Lung microvascular endothelial cell (primary cell): Measurements from ENCODE around the gene D2HGDH. TPM values are rescaled to one million over a fixed set of nuclear protein-coding genes. Genes with fewer than 3 reads are reported as not detected.
A peak's percentile ranks its signal among the peaks of the same experiment; 100 is the strongest.
"Not testable (repeated sequence)": the region's sequence is repeated elsewhere in the genome, so short reads cannot be mapped to it uniquely, and the experiment has no call there.

Source experiments
- DNase-seq, 2 donors: peaks; one replicate each; pipeline versions ENCODE4 v3.0.0 to v3.0.0-alpha.2; 2010; ENCODE audit warnings: low read depth in 2 of 2
- total RNA-seq: library from RNA; depleted of rRNA; stranded (reverse); fragments of >200 nt; gene quantifications from 2 replicates; pipeline ENCODE4 v1.2.1, GENCODE V29; 2014

D2HGDH gene
- total RNA-seq, 1 donor from 2014 or later, result 13.1 TPM

GRCh38 chr2:241793385-241793784, 59.0 kb downstream of the D2HGDH start:
- no peak for DNase-seq

- no peak for DNase-seq
These were observed 59.9 kb downstream of the D2HGDH start for GRCh38 chr2:241794250-241794823.

DNA sequence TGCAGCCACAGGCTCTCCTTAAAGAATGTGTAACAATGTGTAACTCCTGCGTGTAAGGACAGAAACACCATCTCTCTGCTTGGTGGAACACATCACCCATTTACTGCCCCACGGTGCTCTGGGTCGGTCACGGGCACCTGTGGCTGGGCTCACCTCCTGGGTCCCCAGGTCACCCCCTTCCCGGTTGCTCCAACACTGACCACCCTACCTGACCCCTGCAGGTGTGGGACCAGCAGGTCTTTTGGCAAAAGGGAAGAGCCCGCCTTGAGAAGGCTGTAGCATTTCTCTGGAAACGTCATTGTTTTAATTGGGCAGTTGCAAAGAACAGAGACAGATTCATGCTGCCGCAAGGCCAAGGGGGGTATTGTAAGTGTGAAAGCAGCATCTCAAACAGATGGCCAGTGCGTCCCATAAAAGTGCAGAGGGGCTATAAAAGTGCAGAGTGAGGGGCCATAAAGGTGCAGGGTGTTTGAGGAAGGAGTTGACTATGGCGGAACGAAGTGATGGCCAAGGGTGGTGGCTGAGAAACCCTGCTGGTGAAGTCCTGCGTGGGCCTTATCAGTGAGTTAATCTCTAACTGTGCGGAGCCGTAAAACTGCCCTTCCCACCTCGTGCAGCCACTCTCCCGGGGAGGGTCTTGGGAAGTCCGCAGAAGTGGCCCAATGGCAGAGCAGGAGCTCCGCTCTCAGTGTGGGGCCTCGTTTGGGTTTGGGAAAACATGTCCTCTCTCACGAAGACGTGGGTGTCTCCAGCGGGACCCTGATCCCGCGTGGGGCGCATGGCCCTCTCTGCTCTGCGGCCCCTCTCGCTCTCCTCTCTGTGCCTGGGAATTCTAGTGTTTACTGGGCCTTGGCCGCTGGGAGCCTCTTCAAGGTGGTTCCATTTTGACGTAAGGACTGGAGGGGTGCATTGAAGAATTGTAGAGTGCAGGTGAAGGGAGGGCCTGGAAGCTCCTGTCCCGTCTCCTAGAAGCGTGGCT, 60.9 kb downstream of the D2HGDH start:
- no peak for DNase-seq

DNA sequence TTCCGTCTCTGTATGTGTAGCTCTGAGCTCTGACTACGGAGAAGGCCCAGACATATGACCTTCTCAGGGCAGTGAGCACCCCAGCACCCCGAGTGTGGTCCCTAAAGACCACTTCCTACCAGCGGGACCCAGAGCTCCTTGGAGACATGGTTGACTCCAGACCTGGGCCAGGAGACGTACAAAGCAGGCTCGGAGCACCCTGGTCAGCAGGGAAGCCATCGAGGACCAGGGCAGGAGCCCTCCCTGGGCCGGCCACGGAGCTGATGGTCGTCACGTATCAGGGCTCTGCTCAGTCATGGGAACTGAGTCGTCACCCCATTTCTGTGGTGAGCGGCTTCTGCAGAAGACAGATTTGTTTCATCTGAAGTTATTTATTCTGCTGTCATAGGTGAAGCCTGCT, 61.8 kb downstream of the D2HGDH start:
- DNase-seq, result no peak

GRCh38 chr2:241796610-241797138, 62.2 kb downstream of the D2HGDH start:
- no peak for DNase-seq

DNA sequence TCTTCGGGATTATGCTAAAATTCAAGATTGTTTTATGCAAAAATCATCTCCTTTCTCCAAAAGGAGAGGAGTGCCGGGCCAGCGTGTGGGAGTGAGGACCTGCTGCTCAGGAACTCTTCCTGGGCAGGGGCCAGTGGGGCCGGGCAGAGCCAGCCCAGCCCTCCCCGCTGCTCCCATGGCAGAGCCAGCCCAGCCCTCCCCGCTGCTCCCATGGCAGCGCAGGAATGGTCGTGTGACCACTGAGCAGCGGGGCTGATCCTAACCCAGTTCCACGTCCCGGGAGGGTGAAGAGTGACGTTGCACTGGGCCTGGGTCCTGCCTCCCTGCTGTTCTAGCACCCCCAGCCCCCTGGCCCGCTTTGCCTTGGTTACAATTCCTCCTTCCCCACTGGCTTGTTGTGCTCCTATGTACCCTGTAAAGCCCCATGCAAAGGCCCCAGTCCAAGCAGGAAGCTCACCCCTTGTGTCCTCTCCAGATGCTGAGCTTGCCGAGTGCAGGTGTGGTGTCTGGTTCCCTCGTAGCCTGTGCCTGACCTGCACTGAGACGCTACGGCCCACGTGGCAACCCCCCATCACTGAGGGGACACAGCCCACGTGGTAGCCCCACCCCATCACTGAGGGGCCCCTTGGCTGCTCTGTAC, 63.1 kb downstream of the D2HGDH start:
- no peak for DNase-seq

- no peak for DNase-seq
These were observed 63.7 kb downstream of the D2HGDH start for GRCh38 chr2:241798081-241798630.

DNA sequence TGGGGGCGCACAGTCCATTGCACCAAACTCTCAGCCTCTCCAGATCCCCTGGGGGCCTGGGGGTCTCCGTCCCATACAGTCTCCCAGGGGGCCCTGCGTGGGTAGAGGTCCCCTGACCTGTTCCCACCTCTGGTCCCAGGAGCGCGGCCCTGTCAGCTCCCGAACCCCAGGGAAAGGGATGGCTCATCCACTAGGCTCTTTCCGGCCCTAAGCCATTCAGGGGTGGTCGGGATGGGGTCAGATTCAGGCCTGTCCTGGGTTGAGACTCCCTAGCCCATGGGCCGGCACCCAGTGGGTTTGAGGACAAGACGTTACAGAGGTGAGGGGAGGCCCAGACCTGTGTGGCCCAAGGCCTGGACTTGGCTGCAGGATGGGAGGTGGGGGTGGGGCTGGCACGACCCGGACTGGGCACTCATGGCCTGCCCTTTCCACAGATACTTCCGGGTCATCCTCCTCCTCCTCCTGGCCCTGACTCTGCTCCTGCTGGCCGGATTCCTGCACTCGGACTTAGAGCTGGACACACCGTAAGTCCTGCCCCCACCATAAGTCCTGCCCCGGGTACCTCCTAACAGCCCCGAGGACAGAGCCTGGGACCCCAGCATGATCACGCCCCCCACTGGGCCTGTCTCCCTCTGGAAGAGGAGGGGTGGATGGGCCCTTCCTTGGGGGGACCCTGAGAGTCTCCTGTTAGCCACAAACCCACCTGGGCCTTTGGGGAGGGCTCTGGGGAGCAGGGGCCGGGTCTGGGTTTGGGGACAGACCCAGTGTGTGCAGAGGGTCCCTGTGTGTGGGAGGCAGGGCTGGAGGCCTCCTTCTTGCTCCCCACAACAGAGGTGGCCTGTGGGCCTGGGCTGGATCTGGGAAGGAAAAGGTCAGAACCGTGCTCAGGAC, 64.4 kb downstream of the D2HGDH start:
- DNase-seq, result no peak

DNA sequence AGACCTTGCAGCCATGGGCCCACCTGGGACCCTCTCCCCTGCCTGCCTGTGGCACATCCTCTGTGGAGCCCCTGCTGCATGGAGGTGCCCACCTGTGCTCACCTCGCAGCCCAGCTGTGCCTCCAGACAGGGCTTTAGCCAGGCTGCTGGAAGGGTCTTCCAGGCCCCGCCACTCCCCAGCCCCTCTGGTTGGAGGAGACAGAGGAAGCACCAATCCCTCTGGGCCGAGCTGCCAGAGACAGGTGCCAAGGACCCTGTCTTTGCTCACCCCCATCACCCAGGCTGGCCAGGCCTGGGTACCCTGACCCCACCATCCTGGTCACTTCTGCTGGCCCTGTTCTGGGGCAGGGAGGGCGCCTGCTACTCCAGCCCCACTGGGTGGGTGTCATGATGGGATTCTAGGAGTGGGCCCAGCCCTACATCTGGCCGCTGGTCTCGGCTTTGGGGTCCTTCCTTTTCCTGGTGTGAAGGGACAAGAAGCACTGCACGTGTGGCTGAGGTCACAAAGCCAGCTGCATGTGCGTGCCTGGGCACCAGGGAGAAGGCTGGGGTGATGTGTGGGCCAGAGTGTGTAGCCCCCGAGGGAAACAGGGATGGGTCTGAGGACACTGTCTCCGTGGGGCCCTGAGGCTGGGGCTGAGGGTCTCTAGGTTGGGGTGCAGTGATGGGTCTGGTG, 65.2 kb downstream of the D2HGDH start:
- no peak for DNase-seq

- not testable (repeated sequence) for DNase-seq
These were observed 65.9 kb downstream of the D2HGDH start for GRCh38 chr2:241800198-241800903.

DNA sequence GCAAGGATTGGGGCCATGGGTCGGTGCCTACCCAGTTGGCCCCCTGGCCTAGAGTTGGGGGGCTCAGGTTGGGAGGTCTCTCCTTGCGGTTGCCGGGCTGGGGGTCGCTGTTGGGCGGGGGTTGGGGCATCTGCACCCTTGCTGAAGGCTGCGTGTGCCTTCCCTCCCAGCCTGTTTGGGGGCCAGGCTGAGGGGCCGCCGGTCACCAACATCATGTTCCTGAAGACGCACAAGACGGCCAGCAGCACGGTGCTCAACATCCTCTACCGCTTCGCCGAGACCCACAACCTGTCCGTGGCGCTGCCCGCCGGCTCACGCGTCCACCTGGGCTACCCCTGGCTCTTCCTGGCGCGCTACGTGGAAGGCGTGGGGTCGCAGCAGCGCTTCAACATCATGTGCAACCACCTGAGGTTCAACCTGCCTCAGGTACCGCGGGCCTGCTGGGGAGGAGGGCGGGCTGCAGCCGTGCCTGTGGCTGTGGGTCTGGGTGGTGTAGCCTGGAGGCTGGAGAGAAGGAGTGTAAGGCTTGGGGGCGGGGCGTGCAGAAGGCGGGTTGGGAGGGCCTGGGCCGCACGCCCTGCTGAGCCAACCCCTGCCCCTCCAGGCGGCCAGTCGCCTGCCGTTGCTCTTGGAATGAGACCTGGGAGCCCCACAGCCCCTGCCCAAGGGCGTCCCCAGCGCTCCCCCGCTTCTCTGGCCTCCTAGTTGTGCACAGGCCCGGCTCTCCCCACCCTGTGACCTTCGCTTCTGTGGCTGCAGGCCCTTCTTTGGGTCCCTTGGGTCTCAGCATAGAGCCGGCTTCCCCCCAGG, 67.4 kb downstream of the D2HGDH start:
- no peak for DNase-seq

DNA sequence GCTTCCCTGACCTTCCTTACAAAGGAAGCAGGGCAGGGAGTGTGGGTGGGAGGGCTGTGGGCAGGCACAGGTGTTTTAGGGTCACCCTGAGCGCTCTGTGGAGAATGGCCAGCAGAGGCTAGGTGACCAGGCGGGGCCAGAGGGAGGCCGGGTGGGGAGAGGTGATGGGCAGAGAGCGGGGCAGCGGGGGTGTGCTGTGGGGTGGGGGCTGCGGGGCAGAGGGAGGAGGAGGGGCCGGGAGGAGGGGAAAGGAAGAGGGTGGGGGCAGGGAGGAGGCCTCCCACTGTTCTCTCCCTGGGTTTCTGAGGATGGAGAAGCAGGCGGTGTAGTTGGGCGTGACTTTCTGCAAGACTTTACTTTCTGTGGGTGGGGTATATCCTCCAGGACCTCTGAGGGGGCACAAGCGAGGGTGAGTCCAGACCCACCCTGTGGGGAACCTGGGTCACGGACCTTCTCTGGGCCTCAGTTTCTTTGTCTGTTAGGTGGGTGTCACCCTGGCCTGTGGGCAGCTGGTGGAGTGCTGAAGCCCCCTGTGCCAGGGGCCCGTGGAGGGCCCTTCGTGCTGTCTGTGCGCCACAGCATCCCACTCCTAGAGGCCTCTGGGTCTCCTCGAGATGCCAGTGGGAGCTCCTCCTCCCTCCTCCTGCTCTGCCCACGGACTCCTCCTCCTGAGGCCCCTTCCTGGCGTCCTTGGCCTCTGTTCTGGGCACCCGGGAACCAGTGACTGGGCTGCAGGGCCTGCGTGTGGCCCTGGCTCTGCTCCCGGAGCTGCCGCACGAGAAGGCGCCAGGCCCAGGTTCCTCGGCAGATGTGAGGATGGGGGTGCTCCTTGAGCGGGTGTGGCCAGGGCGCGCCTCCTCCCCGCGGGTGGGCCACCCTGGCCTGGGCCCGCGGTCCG, 68.2 kb downstream of the D2HGDH start:
- no peak for DNase-seq

DNA sequence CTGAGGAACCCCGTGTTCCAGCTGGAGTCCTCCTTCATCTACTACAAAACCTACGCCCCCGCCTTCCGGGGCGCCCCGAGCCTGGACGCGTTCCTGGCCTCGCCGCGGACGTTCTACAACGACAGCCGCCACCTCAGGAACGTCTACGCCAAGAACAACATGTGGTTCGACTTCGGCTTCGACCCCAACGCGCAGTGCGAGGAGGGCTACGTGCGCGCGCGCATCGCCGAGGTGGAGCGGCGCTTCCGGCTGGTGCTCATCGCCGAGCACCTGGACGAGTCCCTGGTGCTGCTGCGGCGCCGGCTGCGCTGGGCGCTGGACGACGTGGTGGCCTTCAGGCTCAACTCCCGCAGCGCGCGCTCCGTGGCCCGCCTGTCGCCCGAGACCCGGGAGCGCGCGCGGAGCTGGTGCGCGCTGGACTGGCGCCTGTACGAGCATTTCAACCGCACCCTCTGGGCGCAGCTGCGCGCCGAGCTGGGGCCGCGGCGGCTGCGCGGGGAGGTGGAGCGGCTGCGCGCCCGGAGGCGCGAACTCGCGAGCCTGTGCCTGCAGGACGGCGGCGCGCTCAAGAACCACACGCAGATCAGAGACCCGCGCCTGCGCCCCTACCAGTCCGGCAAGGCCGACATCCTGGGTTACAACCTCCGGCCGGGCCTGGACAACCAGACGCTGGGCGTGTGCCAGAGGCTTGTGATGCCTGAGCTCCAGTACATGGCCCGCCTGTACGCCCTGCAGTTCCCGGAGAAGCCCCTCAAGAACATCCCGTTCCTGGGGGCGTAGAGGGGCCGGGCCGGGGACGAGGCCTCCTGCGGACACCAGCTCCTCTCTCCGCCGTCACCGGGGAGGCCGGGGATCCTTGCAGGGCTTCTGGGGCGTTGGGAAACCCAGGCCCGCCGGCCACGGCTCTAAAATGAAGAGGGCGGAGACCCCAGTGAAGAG, 69.2 kb downstream of the D2HGDH start:
- peak; percentile 29 to 46 for DNase-seq

- DNase-seq, result no peak
These were observed 70.1 kb downstream of the D2HGDH start for GRCh38 chr2:241804326-241805229.

GRCh38 chr2:241806217-241806616, 71.8 kb downstream of the D2HGDH start:
- not testable (repeated sequence) for DNase-seq
